Spleen (tissue), 7 donors: Measurements from ENCODE around the gene PHYH.

Experiments
- CTCF ChIP-seq, 11 experiments: fragments of 200-600 bp in 7 of 11; fragments of 450-650 bp in 4 of 11; sonication (generic) in 4 of 11; IDR thresholded peaks in 8 of 11; conservative IDR thresholded peaks in 3 of 11; 1 replicate in 7 of 11; 2 replicates in 4 of 11; pipeline versions ENCODE4 v1.4.0 to v1.8.0; 2016 to 2021; ENCODE audit warnings: antibody characterized with exemption in 11 of 11, inconsistent platforms in 4 of 11, mild to moderate bottlenecking in 1 of 11
- POLR2A ChIP-seq, 3 donors: fragments of 450-650 bp; IDR thresholded peaks; one replicate each; pipeline ENCODE4 v1.5.1; 2017; ENCODE audit warnings: antibody characterized with exemption in 3 of 3, mild to moderate bottlenecking in 1 of 3
- donor health status: DM: no; HTN: no; CAD: no; lungs with moderate emphysema.
- donor health status: DM: no; HTN: no; CAD: no.
- donor health status: DM: no; HTN: no; CAD: no.

- TF ChIP-seq CTCF (IDR thresholded peaks at IDR 0.05 in 8 of 11, conservative IDR thresholded peaks at IDR 0.05 in 3 of 11) = no peak
- no peak for TF ChIP-seq POLR2A (IDR thresholded peaks at IDR 0.05)
Measured at GRCh38 chr10:13268841-13269240, 31.0 kb downstream of the PHYH start.
